IMR-90 (cell line): ENCODE results near the gene PLPP4. TPM values are rescaled to one million over a fixed set of nuclear protein-coding genes. Genes with fewer than 3 reads are reported as not detected.

Source experiments
- ATAC-seq: fragments of 200-7000 bp; cut with Tn5 transposase; 2 replicates; pipeline ENCODE4 v1.9.1; 2020; ENCODE audit warnings: low read depth, mild to moderate bottlenecking, moderate library complexity
- BruUV-seq: library from RNA; stranded (reverse); fragments of 400-500 nt; replicated peaks from 2 replicates; lab custom pipeline; 2021; lab: Mats Ljungman, UMichigan
- CTCF ChIA-PET: fragments of 300-600 bp; formaldehyde crosslinking; extraction: SDS; loops from one replicate; lab custom pipeline; 2021; ENCODE audit warnings: antibody characterized with exemption; lab: Yijun Ruan, JAX
- POLR2A ChIA-PET: fragments of 300-600 bp; sonication (Branson Sonifier 250); formaldehyde crosslinking; loops from one replicate; lab custom pipeline; 2022; ENCODE audit warnings: antibody characterized with exemption; ENCODE audit not compliant: unreplicated experiment; lab: Charles Lee
- DNase-seq: peaks from one replicate; pipeline ENCODE4 v3.0.0; 2013
- H2AFZ ChIP-seq: replicated peaks from 2 replicates; pipeline ENCODE3; 2013; ENCODE audit warnings: low read length, mild to moderate bottlenecking; ENCODE audit not compliant: poor library complexity
- H2AK5ac ChIP-seq: 2 replicates; pipeline ENCODE4 v1.6.1; 2013; ENCODE audit warnings: low read depth, low read length, inconsistent platforms
- H2AK9ac ChIP-seq: replicated peaks from 2 replicates; pipeline ENCODE3; 2013; ENCODE audit warnings: mild to moderate bottlenecking, low read depth, low read length, moderate library complexity; ENCODE audit not compliant: poor library complexity
- H2BK120ac ChIP-seq: 2 replicates; pipeline ENCODE4 v1.6.1; 2013; ENCODE audit warnings: low read depth, low read length, inconsistent platforms
- H2BK15ac ChIP-seq: 3 replicates; pipeline ENCODE4 v1.6.1; 2013; ENCODE audit warnings: low read depth, low read length, inconsistent platforms
- H2BK20ac ChIP-seq: 2 replicates; pipeline ENCODE4 v1.6.1; 2013; ENCODE audit warnings: low read depth, mild to moderate bottlenecking, inconsistent platforms, low read length, moderate library complexity
- H2BK5ac ChIP-seq: 2 replicates; pipeline ENCODE4 v1.6.1; 2013; ENCODE audit warnings: mild to moderate bottlenecking, low read depth, low read length, inconsistent platforms; ENCODE audit not compliant: poor library complexity, severe bottlenecking
- H3K14ac ChIP-seq: replicated peaks from 2 replicates; pipeline ENCODE4 v1.6.1; 2013; ENCODE audit warnings: low read depth, low read length, inconsistent platforms
- H3K18ac ChIP-seq: 2 replicates; pipeline ENCODE4 v1.6.1; 2013; ENCODE audit warnings: low read depth, low read length, control low read depth
- H3K23ac ChIP-seq: 2 replicates; pipeline ENCODE4 v1.6.1; 2013; ENCODE audit warnings: low read depth, low read length, inconsistent platforms
- H3K27ac ChIP-seq: 2 replicates; pipeline ENCODE4 v1.5.1; 2013; ENCODE audit warnings: mild to moderate bottlenecking, control low read depth, low read length; ENCODE audit not compliant: insufficient read depth
- H3K27me3 ChIP-seq: 2 replicates; pipeline ENCODE4 v1.6.1; 2013; ENCODE audit warnings: low read length; ENCODE audit not compliant: control insufficient read depth, insufficient read depth
- H3K36me3 ChIP-seq: 2 replicates; pipeline ENCODE4 v1.6.1; 2013; ENCODE audit warnings: low read length, mixed read lengths; ENCODE audit not compliant: control insufficient read depth, insufficient read depth
- H3K4ac ChIP-seq: 2 replicates; pipeline ENCODE4 v1.6.1; 2013; ENCODE audit warnings: low read depth, low read length, inconsistent platforms
- H3K4me1 ChIP-seq: 2 replicates; pipeline ENCODE4 v1.6.1; 2013; ENCODE audit warnings: low read length, mixed read lengths; ENCODE audit not compliant: control insufficient read depth, insufficient read depth
- H3K4me2 ChIP-seq: 2 replicates; pipeline ENCODE4 v1.6.1; 2013; ENCODE audit warnings: low read depth, mild to moderate bottlenecking, control low read depth, low read length, moderate library complexity
- H3K4me3 ChIP-seq: 2 replicates; pipeline ENCODE4 v1.5.1; 2013; ENCODE audit warnings: low read depth, mild to moderate bottlenecking, control low read depth, low read length, moderate library complexity; ENCODE audit not compliant: insufficient read depth
- H3K56ac ChIP-seq: 2 replicates; pipeline ENCODE4 v1.6.1; 2013; ENCODE audit warnings: low read length, inconsistent platforms; ENCODE audit not compliant: insufficient read depth; ENCODE audit errors: extremely low read depth
- H3K79me1 ChIP-seq, 2 experiments: 2 replicates each; pipeline ENCODE4 v1.6.1; 2013; ENCODE audit warnings: low read length in 2 of 2, inconsistent platforms in 1 of 2, low read depth in 1 of 2
- H3K9ac ChIP-seq: 2 replicates; pipeline ENCODE4 v1.6.1; 2013; ENCODE audit warnings: low read depth, low read length, control low read depth
- H3K9me1 ChIP-seq: 2 replicates; pipeline ENCODE4 v1.6.1; 2013; ENCODE audit warnings: low read length, inconsistent platforms; ENCODE audit not compliant: insufficient read depth
- H3K9me3 ChIP-seq: 2 replicates; pipeline ENCODE4 v1.6.1; 2013; ENCODE audit warnings: low read length; ENCODE audit not compliant: control insufficient read depth, insufficient read depth
- H4K20me1 ChIP-seq: 2 replicates; pipeline ENCODE4 v1.6.1; 2013; ENCODE audit warnings: low read length, inconsistent platforms; ENCODE audit not compliant: insufficient read depth
- H4K5ac ChIP-seq: 2 replicates; pipeline ENCODE4 v1.6.1; 2013; ENCODE audit warnings: mild to moderate bottlenecking, low read depth, low read length, control low read depth
- H4K8ac ChIP-seq, 2 experiments: 2 replicates each; pipeline ENCODE4 v1.6.1; 2013; ENCODE audit warnings: low read depth in 2 of 2, low read length in 2 of 2, control low read depth in 1 of 2, inconsistent platforms in 1 of 2
- H4K91ac ChIP-seq: 2 replicates; pipeline ENCODE4 v1.6.1; 2013; ENCODE audit warnings: low read depth, low read length, inconsistent platforms; ENCODE audit not compliant: insufficient read depth
- CHD1 ChIP-seq: IDR thresholded peaks from 2 replicates; pipeline ENCODE4 v1.6.1; 2012; ENCODE audit warnings: low read depth, low read length, improper control_type of control experiment
- POLR2A ChIP-seq: IDR thresholded peaks from 2 replicates; pipeline ENCODE4 v1.6.1; 2012; ENCODE audit warnings: mild to moderate bottlenecking, low read depth, low read length
- RFX5 ChIP-seq: IDR thresholded peaks from 2 replicates; pipeline ENCODE4 v1.8.0; 2012; ENCODE audit warnings: low read depth, mild to moderate bottlenecking, low read length, moderate library complexity
- USF2 ChIP-seq: fragments of 150-350 bp; IDR thresholded peaks from 2 replicates; pipeline ENCODE4 v1.6.1; 2017; ENCODE audit warnings: mild to moderate bottlenecking, antibody characterized with exemption, low read length, low read depth
- WGBS, 2 experiments: methylation state at CpG; one replicate each; pipeline versions ENCODE4 v1.1.5 to v1.1.7; 2013; ENCODE audit warnings: missing lambda C conversion rate in 2 of 2; ENCODE audit not compliant: insufficient read length in 1 of 2; ENCODE audit errors: extremely low coverage in 2 of 2; 5-methylcytosine and 5-hydroxymethylcytosine counted together
- dilution Hi-C: fragments of 300-500 bp; cut with HindIII; formaldehyde crosslinking; loops from one replicate; pipeline ENCODE4 v1.14.3; 2018; ENCODE audit warnings: low sequenced_read_pairs; ENCODE audit not compliant: unreplicated experiment
- in situ Hi-C: fragments of 300-500 bp; cut with MboI; formaldehyde crosslinking; loops from 3 replicates; pipeline ENCODE4 v1.14.3; 2019; ENCODE audit warnings: low sequenced_read_pairs, inconsistent platforms, mixed read lengths
- intact Hi-C: fragments of 100-400 bp; cut with micrococcal nuclease; formaldehyde crosslinking; loops from 2 replicates; pipeline ENCODE4 v1.10.0; 2022
- polyA plus RNA-seq, 3 experiments: library from polyadenylated mRNA; depleted of rRNA; stranded (reverse); fragments of >200 nt; gene quantifications; 2 replicates each; pipeline ENCODE4 v1.2.3, GENCODE V29; 2012; ENCODE audit warnings: low replicate concordance in 1 of 3
- total RNA-seq: library from RNA; depleted of rRNA; stranded (reverse); fragments of >200 nt; gene quantifications from 2 replicates; pipeline ENCODE4 v1.2.3, GENCODE V29; 2012

Gene PLPP4
- total and polyA plus RNA-seq, 2 of the 4 experiments (the other 2 are of a cell fraction), result 0.18 to 0.60 TPM

- Histone ChIP-seq H3K4me2 (no peak overlapping the region), H3K36me3 (no peaks in the 10 kb centered on the region), H2AK5ac (no peak overlapping the region), H3K9me3 (peaks cover 12% of the 10 kb centered on the region), H3K27me3 (no peaks in the 10 kb centered on the region), H3K56ac (no peak overlapping the region), H3K14ac (no peak overlapping the region), H2BK20ac (no peak overlapping the region), H4K8ac (no peak overlapping the region), H4K5ac (no peak overlapping the region), H3K9ac (no peak overlapping the region), H3K9me1 (no peaks in the 10 kb centered on the region), H3K4me3 (no peak overlapping the region), H3K27ac (no peak overlapping the region), H2AK9ac (no peak overlapping the region), H2AFZ (no peak overlapping the region), H3K23ac (no peak overlapping the region), H2BK15ac (no peak overlapping the region), H4K20me1 (no peaks in the 10 kb centered on the region), H2BK120ac (no peak overlapping the region), H4K91ac (no peak overlapping the region), H2BK5ac (no peak overlapping the region), H3K4ac (no peak overlapping the region), H3K4me1 (no peaks in the 10 kb centered on the region), H3K18ac (no peak overlapping the region), H3K79me1 (no peaks in the 10 kb centered on the region)
- no CpG with 5 or more reads among the region's 2 CpGs for WGBS, 2 experiments
- no TSS peak for BruUV-seq
- CTCF ChIA-PET, result no interaction called here
- no peak for ATAC-seq
- in situ Hi-C loops, result no loop called here
- no peak for DNase-seq
- POLR2A ChIA-PET, result no interaction called here
- TF ChIP-seq USF2 (no peak), POLR2A (no peak), RFX5 (no peak), CHD1 (no peak)
- dilution Hi-C loops, result no loop called here
- intact Hi-C loops, result no loop called here
These were observed 99.0 kb downstream of the PLPP4 start for GRCh38 chr10:120555842-120556532.
